ELF-1 (cell line): ENCODE results near the gene UBALD1.
A peak's percentile ranks its signal among the peaks of the same experiment; 100 is the strongest.

ENCODE experiments used
- DNase-seq: peaks from one replicate; pipeline ENCODE4 v3.0.0-alpha.2; 2016; ENCODE audit warnings: low read depth, low spot score

The UBALD1 gene

GRCh38 chr16:4616047-4616811 is 1.5 kb upstream of the UBALD1 start:
- DNase-seq: peak; percentile 99

GRCh38 chr16:4615384-4616046 is 827 bp upstream of the UBALD1 start:
- DNase-seq: no peak

GRCh38 chr16:4613636-4614570 is 785 bp downstream of the UBALD1 start:
- DNase-seq: peak; percentile 51

- DNase-seq: peak; percentile 89
These were observed 1.6 kb downstream of the UBALD1 start for GRCh38 chr16:4612977-4613635.

GRCh38 chr16:4612474-4612931 is 2.2 kb downstream of the UBALD1 start:
- peak; percentile 69 for DNase-seq

- no peak for DNase-seq
These were observed 3.2 kb downstream of the UBALD1 start for GRCh38 chr16:4611337-4612021.

- DNase-seq: no peak
These were observed 4.4 kb downstream of the UBALD1 start for GRCh38 chr16:4610011-4611005.

GRCh38 chr16:4609200-4610010 is 5.3 kb downstream of the UBALD1 start:
- no peak for DNase-seq

- no peak for DNase-seq
These were observed 6.0 kb downstream of the UBALD1 start for GRCh38 chr16:4608704-4608980.

- no peak for DNase-seq
These were observed 6.6 kb downstream of the UBALD1 start for GRCh38 chr16:4607841-4608703.

GRCh38 chr16:4606354-4606753 is 8.3 kb downstream of the UBALD1 start:
- no peak for DNase-seq

- DNase-seq: no peak
These were observed 10.3 kb downstream of the UBALD1 start for GRCh38 chr16:4604401-4604800.

- DNase-seq: no peak
These were observed 11.0 kb downstream of the UBALD1 start for GRCh38 chr16:4603624-4604170.

GRCh38 chr16:4602331-4602730 is 12.4 kb downstream of the UBALD1 start:
- no peak for DNase-seq

GRCh38 chr16:4601864-4602186 is 12.9 kb downstream of the UBALD1 start:
- DNase-seq: no peak

- no peak for DNase-seq
These were observed 13.4 kb downstream of the UBALD1 start for GRCh38 chr16:4601036-4601863.

GRCh38 chr16:4599545-4599944 is 15.1 kb downstream of the UBALD1 start:
- DNase-seq: no peak
